SK-N-MC (cell line): ENCODE measurements around the gene MPO.

Experiments used
- EZH2 ChIP-seq: fragments of 200-600 bp; sonication (generic); IDR thresholded peaks from one replicate; pipeline ENCODE4 v1.6.1; 2017; ENCODE audit warnings: antibody characterized with exemption
- POLR2AphosphoS5 ChIP-seq: IDR thresholded peaks from 2 replicates; pipeline ENCODE4 v1.6.1; 2012; ENCODE audit warnings: mild to moderate bottlenecking, low read depth, low read length, borderline replicate concordance

DNA sequence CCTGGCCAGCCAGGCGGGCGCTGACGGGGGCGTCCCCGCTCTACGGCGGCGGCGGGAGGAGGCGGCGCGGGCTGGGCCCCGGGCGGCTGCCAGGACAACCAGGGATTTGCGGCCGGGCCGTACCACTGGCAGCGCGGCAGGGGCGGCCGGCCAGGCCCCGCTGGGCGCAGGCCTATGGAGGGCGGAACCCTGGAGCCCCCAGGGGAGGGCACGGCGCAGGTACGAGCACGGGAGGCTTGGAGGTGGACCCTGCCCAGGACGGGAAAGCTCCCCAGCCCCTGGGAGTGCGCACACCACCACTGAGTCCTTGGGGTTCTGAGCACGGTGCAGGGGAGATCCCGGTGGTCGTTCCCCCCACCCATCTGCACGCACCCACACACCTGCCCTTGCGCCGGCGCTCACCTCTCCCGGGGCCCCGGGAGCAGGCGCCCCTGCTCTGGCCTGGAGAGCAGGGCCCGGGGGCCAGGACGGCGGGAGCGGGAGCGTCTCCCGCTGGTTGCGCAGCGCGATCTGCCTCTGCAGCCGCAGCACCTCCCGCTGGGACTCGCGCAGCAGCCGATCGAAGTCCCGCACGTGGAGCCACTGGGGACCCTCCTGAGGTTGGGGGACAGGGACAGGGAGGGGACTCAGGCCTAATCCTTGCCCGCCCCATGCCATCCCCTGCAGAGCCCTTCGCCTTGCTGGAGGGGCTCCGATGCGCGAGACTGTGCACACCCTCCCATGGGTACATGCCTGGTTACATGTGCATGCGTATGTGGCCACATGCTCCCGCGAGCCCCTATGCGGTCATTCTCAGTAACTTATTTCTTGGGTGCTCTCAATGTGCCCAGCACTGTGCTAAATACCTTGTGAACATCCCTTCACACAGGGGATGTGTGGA lies 43.9 kb upstream of the MPO start:
- TF ChIP-seq POLR2AphosphoS5 (no peak), EZH2 (no peak)
